A673 (cell line): ENCODE data around the gene PIRT.

Experiments
- CTCF ChIP-seq: fragments of 300-800, 200-600 bp; sonication (generic); conservative IDR thresholded peaks from 2 replicates; pipeline ENCODE4 v1.5.1; 2017; ENCODE audit warnings: low read depth, mild to moderate bottlenecking, antibody characterized with exemption, low read length, moderate library complexity, mixed read lengths
- EZH2 ChIP-seq: fragments of 200-600 bp; sonication (generic); IDR thresholded peaks from 2 replicates; pipeline ENCODE4 v1.6.1; 2017; ENCODE audit warnings: borderline replicate concordance, low read depth, mild to moderate bottlenecking, mixed read lengths, antibody characterized with exemption, low read length; ENCODE audit not compliant: poor library complexity, severe bottlenecking

GRCh38 chr17:10831696-10832095, 6.2 kb downstream of the PIRT start:
- TF ChIP-seq CTCF = no peak
- no peak for TF ChIP-seq EZH2
